ENCODE data around the gene ZNF862.

Gene ZNF862

DNA sequence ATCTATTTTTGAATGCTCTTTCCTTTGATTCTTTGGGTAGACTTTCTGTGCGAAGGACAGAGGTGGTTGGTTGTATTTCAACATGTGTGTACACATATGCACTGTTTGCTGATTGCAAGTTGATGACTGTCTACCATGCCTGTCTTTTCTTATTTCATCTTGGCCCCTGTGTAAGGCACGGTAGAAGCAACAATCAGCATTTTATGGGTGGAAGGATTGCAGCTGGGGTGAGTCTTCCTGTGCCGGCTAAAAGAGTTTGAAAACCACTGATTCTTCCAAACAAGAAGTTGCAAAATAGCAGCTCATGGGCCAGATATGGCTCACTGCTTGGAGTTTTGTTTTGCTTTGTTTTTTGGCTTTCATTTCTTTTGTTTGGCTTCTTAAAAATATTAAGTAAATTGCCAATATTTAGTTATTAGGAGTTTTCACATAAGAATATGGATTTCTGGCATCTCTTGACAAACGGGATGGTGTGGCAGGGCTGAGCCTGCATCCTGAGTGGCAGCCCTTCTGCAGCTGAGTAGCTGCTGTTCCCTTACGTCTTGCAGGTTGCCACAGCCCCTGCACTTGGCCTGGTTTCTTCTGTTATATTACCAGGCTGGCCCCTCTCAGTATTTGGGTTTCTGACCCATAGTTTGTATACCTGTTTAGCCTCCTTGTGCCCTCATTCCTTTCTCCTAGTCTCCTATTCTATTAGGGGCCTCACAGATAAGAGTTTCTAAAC is 7.2 kb downstream of the ZNF862 start:
- DNase-seq (ENCODE audit: low spot score) = no peak

DNA sequence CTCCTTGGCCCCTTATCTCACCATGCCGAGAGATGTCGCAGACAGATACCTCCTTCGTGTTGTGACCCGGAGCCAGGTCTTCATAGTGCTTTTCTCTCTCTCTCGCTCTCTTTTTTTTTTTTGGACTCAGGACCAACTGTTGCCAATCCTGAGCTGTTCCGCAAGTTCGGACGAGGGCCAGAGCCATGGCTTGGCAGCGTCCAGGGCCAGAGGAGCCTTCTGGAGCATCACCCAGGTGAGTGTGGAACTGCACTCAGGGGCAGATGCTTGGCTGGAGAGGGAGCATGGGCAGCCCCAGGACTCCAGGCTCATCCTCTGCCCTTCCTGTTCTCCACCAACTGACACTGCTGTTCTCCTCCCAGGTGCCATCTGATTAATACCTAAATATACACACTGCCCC is 7.8 kb downstream of the ZNF862 start:
- DNase-seq (ENCODE audit: low spot score) = no peak

- DNase-seq (ENCODE audit: low spot score) = no peak
Observed at GRCh38 chr7:149846436-149847046, 8.4 kb downstream of the ZNF862 start.

GRCh38 chr7:149849174-149849573 is 11.0 kb downstream of the ZNF862 start:
- no peak for DNase-seq (ENCODE audit: low spot score)

GRCh38 chr7:149850007-149850594 is 11.9 kb downstream of the ZNF862 start:
- DNase-seq (ENCODE audit: low spot score) = no peak

GRCh38 chr7:149850716-149851115 is 12.5 kb downstream of the ZNF862 start:
- no peak for DNase-seq (ENCODE audit: low spot score)

GRCh38 chr7:149851449-149851848 is 13.3 kb downstream of the ZNF862 start:
- DNase-seq (ENCODE audit: low spot score) = no peak

DNA sequence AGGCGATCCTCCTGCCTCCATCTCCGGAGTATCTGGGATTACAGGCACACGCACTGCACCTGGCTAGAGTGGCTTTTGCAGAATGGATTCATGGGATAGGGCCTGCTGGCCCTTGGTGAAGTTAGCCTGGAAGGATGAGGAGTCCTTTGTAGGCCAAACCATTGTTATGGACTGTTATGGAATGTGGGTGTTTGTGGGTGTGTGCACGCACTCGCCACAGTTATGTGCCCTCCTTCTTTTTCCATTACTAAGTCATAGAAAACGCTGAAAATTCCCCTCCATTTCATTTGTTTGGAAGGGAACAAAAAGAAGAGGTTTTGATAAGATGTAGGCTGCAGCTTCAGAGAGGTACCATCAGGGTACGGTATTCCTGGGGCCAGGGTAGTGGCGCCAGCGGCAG is 15.0 kb downstream of the ZNF862 start:
- DNase-seq (ENCODE audit: low spot score) = no peak

GRCh38 chr7:149854611-149855360 is 16.6 kb downstream of the ZNF862 start:
- DNase-seq (ENCODE audit: low spot score) = peak; percentile 87

DNA sequence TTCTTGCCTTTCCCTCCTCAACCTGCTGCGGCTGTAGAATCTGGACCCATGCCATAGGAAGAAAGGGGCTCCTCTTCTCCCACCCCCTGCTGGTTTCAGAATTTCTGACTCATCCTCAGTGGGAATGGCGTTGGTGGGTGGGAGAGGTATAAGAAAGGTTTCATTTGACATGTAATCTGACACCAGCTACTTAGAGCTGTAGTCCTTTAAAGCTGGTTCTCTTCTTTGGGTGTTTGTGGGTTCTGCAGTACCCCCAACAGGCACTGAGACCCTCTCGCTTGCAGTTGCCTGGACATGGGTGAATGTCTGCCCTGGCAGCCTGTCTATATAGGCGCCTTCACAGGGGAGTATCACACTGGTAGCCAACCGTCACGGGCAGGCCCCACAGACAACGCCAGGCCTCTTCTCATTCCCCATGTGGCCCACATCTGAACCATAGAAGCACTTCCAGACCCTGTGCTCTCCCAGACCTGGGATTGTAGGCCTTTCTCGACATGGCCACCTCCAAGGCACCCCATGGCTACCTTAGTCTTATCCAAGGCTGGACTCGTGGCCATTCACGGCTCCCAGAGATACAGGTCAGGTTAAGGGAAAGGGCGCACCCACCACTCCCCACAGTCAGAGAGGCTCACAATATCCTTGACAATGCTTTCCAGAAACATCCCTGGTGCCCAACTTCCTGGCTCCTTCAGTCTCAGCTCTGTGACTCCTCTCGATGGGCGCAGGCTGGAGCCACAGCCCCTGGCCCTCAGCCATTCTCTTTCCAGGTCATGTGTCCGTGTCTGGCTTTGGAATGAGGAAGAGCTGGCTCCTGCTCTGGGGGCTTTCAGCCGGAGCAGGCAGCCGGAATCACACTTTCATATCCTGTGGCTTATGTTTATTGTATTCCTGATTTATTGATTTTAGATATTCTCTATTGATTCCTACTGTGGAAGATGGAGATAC is 17.5 kb downstream of the ZNF862 start:
- DNase-seq (ENCODE audit: low spot score) = no peak

DNA sequence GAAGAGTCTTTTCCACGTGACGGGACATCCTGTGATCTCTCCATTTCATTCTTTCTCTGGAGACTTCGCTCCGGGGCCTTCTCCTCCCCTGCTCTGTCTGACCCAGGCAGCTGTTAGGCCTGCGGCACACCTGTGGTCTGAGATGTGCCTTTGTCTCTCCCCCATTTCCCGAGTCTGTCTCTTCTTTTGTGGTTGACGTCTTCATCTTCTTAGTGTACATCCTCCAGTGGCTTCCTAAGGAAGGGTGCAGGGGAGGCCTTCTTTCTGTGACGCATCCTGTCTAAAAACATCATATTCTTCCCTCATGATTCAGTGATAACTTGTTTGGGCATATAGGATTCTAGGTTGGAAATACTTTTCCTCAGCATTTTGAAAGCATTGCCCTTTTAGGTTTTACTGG is 18.4 kb downstream of the ZNF862 start:
- no peak for DNase-seq (ENCODE audit: low spot score)

DNA sequence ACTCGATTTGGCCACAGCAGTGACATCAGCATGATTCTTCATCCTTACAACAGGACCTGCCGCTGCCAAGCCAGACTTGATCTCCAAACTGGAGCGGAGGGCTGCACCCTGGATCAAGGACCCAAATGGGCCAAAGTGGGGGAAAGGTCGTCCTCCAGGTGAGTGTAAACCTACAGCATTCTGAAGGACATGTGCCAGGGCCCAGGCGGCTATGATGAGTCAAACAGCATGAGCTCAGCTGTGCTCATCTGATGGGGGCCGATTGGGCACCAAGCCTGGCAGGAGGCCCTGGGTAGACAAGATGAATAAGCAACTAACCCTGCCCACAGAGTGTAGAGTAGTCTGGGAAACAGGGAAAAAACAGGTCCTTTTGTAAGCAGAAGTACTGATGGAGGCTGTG is 21.2 kb downstream of the ZNF862 start:
- no peak for DNase-seq (ENCODE audit: low spot score)

DNA sequence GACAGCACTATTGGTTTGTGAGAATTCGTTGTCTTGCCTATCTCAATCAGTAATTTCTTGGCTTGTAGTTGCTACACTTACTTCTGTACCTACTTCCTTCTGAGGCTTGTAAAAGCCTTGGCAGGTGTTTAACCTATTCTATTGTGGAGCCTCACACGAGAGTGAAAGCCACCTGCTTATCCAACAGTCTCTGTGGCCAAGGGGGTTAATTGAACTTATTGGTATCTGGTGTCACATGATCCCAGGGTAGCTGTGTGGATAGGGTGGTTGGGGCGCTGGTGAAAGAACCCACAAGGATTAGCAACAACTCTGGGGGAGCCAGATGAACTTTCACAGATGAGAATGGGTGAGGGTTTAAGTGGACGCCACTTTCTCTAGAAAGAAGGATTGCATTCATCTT is 21.7 kb downstream of the ZNF862 start:
- DNase-seq (ENCODE audit: low spot score) = no peak

DNA sequence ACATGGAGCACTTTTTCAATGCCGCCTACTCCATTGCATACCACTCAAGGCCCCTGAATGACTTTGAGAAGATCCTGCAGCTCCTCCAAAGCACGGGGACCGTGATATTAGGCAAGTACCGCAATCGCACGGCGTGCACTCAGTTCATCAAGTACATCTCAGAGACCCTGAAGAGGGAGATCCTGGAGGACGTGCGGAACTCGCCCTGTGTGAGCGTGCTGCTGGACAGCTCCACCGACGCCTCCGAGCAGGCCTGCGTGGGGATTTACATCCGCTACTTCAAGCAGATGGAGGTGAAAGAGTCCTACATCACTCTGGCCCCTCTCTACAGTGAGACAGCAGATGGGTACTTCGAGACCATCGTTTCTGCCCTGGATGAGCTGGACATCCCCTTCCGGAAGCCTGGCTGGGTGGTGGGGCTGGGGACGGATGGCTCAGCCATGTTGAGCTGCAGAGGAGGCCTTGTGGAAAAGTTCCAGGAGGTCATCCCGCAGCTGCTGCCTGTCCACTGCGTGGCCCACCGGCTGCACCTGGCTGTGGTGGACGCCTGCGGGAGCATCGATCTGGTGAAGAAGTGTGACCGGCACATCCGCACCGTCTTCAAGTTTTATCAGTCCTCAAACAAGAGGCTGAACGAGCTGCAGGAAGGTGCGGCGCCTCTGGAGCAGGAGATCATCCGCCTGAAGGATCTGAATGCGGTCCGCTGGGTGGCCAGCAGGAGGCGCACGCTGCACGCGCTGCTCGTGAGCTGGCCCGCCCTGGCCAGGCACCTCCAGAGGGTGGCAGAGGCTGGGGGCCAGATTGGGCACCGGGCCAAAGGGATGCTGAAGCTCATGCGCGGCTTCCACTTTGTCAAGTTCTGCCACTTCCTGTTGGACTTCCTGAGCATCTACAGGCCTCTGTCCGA is 22.9 kb downstream of the ZNF862 start:
- no peak for DNase-seq (ENCODE audit: low spot score)

DNA sequence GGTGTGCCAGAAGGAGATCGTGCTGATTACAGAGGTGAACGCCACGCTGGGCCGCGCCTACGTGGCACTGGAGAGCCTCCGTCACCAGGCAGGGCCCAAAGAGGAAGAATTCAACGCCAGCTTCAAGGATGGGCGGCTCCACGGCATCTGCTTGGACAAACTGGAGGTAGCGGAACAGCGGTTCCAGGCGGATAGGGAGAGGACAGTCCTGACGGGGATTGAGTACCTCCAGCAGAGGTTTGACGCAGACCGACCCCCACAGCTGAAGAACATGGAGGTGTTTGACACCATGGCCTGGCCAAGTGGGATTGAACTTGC is 23.5 kb downstream of the ZNF862 start:
- no peak for DNase-seq (ENCODE audit: low spot score)

DNA sequence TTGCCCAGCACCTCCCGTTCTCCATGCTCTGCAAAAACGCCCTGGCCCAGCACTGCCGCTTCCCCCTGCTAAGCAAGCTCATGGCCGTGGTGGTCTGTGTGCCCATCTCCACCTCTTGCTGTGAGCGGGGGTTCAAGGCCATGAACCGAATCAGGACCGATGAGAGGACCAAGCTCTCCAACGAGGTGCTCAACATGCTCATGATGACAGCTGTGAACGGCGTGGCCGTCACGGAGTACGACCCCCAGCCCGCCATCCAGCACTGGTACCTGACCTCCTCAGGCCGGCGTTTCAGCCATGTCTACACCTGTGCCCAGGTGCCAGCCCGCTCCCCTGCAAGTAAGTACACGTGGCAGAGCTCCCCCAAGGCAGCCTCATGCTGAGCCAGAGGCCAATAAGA is 24.0 kb downstream of the ZNF862 start:
- DNase-seq (ENCODE audit: low spot score) = no peak

DNA sequence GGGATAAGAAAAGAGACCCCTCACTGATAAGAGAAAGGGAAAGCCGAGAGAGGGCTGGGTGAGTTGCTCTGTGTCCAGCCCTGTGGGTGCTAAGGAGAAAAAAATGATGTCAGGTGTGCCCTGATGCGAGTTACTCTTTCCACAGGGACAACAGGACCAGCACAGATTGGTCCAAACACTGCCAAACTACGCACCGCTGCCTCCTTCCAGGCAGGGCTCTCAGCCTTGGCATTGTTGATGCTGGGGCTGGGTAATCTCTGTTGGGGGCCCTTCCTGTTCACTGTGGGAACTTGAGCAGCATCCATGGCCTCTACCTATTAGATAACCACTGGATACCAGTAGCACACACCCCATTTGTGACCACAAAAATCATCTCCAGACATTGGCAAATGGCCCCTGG is 25.3 kb downstream of the ZNF862 start:
- DNase-seq (ENCODE audit: low spot score) = no peak

GRCh38 chr7:149864023-149864422 is 25.8 kb downstream of the ZNF862 start:
- DNase-seq (ENCODE audit: low spot score) = no peak

GRCh38 chr7:149864751-149865150 is 26.6 kb downstream of the ZNF862 start:
- no peak for DNase-seq (ENCODE audit: low spot score)

DNA sequence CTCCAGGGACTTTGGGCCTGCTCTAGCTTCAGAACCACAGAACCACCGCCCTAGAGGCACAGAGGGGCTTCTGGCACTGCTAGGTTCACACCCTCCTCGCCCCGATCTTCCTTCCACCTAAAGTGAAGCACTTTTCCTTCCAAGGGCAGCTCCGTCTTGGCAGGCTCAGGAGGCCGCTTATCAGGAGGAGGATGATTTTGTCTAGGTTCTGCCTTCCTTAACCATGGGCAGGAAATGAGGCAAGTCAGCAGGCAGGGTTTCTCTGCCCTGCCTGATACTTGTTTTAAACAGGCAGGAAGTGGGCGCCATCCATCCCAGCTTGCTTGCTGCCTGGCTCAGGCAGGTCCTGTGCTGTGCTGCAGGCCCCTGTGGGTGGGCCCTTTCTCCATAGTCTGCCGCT is 27.3 kb downstream of the ZNF862 start:
- no peak for DNase-seq (ENCODE audit: low spot score)

All from D341Med (cell line).